ENCODE data around the gene IFT25. TPM values are rescaled to one million over a fixed set of nuclear protein-coding genes. Genes with fewer than 3 reads are reported as not detected.

The IFT25 gene
- total RNA-seq, 4 donors from 2014 or later = 15.5 to 39.9 (median 26.8) TPM

DNA sequence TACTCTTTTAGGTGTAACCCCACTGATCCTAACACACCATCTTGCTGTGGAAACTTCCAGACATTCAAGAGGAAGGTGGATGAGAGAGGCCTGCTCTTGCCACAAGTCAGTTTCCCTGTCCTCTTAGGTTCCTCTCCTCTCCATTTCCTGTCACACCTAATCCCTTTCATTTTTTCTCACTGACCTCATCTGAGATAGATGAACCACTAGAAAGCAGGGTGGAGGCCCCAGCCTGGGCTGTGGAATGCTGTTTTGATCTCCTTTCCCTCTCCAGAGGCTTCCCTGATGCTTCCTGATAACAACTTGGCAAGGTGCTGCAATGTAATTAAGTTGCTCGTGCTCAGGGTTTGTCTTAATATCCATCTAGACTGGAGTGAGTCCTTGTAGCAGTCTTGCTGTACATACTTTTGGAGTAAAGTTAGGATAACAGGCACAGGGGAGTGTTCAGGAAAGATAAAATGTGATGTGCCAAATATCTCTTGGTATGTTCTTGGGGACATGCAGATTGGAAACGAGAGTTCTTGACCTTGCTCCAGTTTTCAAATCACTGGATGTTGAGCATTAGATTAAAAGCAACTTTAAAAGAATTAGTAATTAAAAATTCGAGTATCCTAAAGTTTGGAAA is 11.8 kb upstream of the IFT25 start:
- Histone ChIP-seq H3K9me3 (no peaks in the 10 kb centered on the region), H3K4me3 (no peak overlapping the region), H3K27ac (peak overlapping the region; percentile 6 to 79 (median 38)), H3K4me1 (peaks cover 0 to 36% (median 3%) of the 10 kb centered on the region in 4 donors), H3K36me3 (peaks cover 3 to 75% (median 4%) of the 10 kb centered on the region in 3 donors), H3K27me3 (no peaks in the 10 kb centered on the region)
- DNase-seq (ENCODE audit: low spot score in 2 of 2) = no peak
- TF ChIP-seq EP300 (IDR thresholded peaks at IDR 0.05) (no peak), CTCF (IDR thresholded peaks at IDR 0.05) (no peak), POLR2A (IDR thresholded peaks at IDR 0.05) (no peak)
- WGBS, 2 donors = 56 to 66% methylated on average over 3 of the region's 3 CpGs

GRCh38 chr1:53956308-53957168 is 11.0 kb upstream of the IFT25 start:
- H3K36me3 ChIP-seq = peaks cover 0 to 75% (median 3%) of the 10 kb centered on the region in 3 donors
- WGBS, 2 donors = 52 to 63% methylated on average over 3 of the region's 3 CpGs
- H3K27ac ChIP-seq = peak overlapping the region; percentile 6 to 79 (median 38)

DNA sequence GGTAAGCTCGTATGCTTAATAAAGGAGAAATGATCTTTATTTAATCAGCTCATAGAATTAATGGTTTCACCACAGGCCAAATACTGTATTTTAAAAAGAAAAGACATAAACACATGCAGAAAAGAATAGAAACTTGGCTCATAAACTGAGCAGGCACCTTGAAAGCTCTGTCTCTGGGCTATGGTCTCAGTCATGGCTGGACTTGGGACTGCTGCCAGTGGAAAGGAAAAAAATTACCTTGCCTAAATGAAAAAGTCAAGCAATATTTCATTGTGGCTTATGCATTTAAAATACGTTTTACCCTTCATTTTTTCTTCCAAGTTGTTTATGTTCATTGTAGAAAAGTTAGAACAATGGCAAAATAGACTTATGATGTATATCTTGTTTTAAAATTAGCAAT is 8.6 kb upstream of the IFT25 start:
- WGBS, 2 donors = 80 to 83% methylated on average over 2 of the region's 2 CpGs
- H3K27ac ChIP-seq = no peak overlapping the region
- H3K9me3 ChIP-seq = no peaks in the 10 kb centered on the region
- no peak for DNase-seq (ENCODE audit: low spot score in 2 of 2)
- H3K4me1 ChIP-seq = peaks cover 0 to 51% (median 3%) of the 10 kb centered on the region in 4 donors
- no peak overlapping the region for H3K4me3 ChIP-seq
- H3K36me3 ChIP-seq = peaks cover 0 to 60% (median 0%) of the 10 kb centered on the region in 3 donors
- no peaks in the 10 kb centered on the region for H3K27me3 ChIP-seq
- no peak for TF ChIP-seq EP300 (IDR thresholded peaks at IDR 0.05)
- TF ChIP-seq CTCF (IDR thresholded peaks at IDR 0.05) = no peak
- no peak for TF ChIP-seq POLR2A (IDR thresholded peaks at IDR 0.05)

More at GRCh38 chr1:53956308-53957168, 11.0 kb upstream of the IFT25 start:
- peaks cover 0 to 36% (median 3%) of the 10 kb centered on the region in 4 donors for H3K4me1 ChIP-seq
- H3K9me3 ChIP-seq = no peaks in the 10 kb centered on the region
- H3K27me3 ChIP-seq = no peaks in the 10 kb centered on the region
- H3K4me3 ChIP-seq = no peak overlapping the region
- DNase-seq (ENCODE audit: low spot score in 2 of 2) = no peak
- TF ChIP-seq POLR2A (IDR thresholded peaks at IDR 0.05) = no peak

- WGBS, 2 donors = 81 to 85% methylated on average over 5 of the region's 5 CpGs
- H3K27ac ChIP-seq = no peak overlapping the region
- H3K27me3 ChIP-seq = no peaks in the 10 kb centered on the region
- H3K4me3 ChIP-seq = no peak overlapping the region
- no peak for TF ChIP-seq EP300 (IDR thresholded peaks at IDR 0.05)
- TF ChIP-seq CTCF (IDR thresholded peaks at IDR 0.05) = no peak
- no peak for TF ChIP-seq POLR2A (IDR thresholded peaks at IDR 0.05)
- H3K4me1 ChIP-seq = peaks cover 0 to 59% (median 11%) of the 10 kb centered on the region in 4 donors
- no peaks in the 10 kb centered on the region for H3K9me3 ChIP-seq
- peaks cover 0 to 43% (median 0%) of the 10 kb centered on the region in 3 donors for H3K36me3 ChIP-seq
- DNase-seq (ENCODE audit: low spot score in 2 of 2) = no peak
Measured at GRCh38 chr1:53951697-53952096, 6.2 kb upstream of the IFT25 start.

GRCh38 chr1:53949023-53949990 is 3.8 kb upstream of the IFT25 start:
- peaks cover 0 to 51% (median 15%) of the 10 kb centered on the region in 4 donors for H3K4me1 ChIP-seq
- DNase-seq (ENCODE audit: low spot score in 2 of 2) = no peak
- no peak for TF ChIP-seq EP300 (IDR thresholded peaks at IDR 0.05)
- peak in 4 of 5 experiments; percentile 25 to 43 (median 33) for TF ChIP-seq CTCF (IDR thresholded peaks at IDR 0.05)
- peak overlapping the region in 1 of 4 donors; percentile 96 for H3K27ac ChIP-seq
- H3K27me3 ChIP-seq = no peaks in the 10 kb centered on the region
- H3K36me3 ChIP-seq = peaks cover 0 to 31% (median 0%) of the 10 kb centered on the region in 3 donors
- WGBS, 2 donors = 82 to 84% methylated on average over 4 of the region's 4 CpGs
- H3K9me3 ChIP-seq = no peaks in the 10 kb centered on the region
- H3K4me3 ChIP-seq = no peak overlapping the region

Data from tibial nerve (tissue), 4 donors.